K562 (cell line): ENCODE results near the gene CCDC15. TPM values are rescaled to one million over a fixed set of nuclear protein-coding genes. Genes with fewer than 3 reads are reported as not detected.

Experiments
- ATAC-seq: fragments of 200-7000 bp; cut with Tn5 transposase; 3 replicates; pipeline ENCODE4 v1.9.1; 2020; ENCODE audit warnings: moderate library complexity
- BruUV-seq: library from RNA; stranded (reverse); fragments of 400-500 nt; replicated peaks from 2 replicates; lab custom pipeline; 2021; lab: Mats Ljungman, UMichigan
- CTCF ChIA-PET: fragments of 300-600 bp; formaldehyde crosslinking; extraction: SDS; loops from one replicate; lab custom pipeline; 2021; ENCODE audit warnings: low intra/inter-chr PET ratio; lab: Yijun Ruan, JAX
- POLR2A ChIA-PET: fragments of 300-600, 350-650 bp; sonication (Branson Sonifier 250); formaldehyde crosslinking; extraction: SDS; loops from one replicate; lab custom pipeline; 2021; ENCODE audit warnings: antibody characterized with exemption, inconsistent platforms; lab: Yijun Ruan, JAX
- DNase-seq, 4 experiments: peaks; one replicate each; pipeline versions ENCODE4 v3.0.0 to v3.0.0-alpha.2; 2011 to 2018; ENCODE audit warnings: low spot score in 3 of 4, mixed read lengths in 3 of 4; ENCODE audit errors: extremely low read depth in 1 of 4
- FAIRE-seq: peaks from 2 replicates; lab custom pipeline; 2011; peaks lifted over from hg19 to GRCh38; lab: Jason Lieb, UNC
- H2AFZ ChIP-seq: 2 replicates; pipeline ENCODE4 v1.6.0; 2011; ENCODE audit warnings: low read depth, low read length, control low read depth, inconsistent platforms
- H3K27ac ChIP-seq: fragments of 200-600 bp; 3 replicates; pipeline ENCODE4 v1.8.0; 2011; ENCODE audit warnings: low read depth, mild to moderate bottlenecking, control low read depth, inconsistent platforms, low read length, moderate library complexity, mixed read lengths; ENCODE audit errors: extremely low read depth
- H3K27me3 ChIP-seq, 2 experiments: fragments of 300-600 bp in 1 of 2; 2 replicates in 1 of 2; 3 replicates in 1 of 2; pipeline versions ENCODE4 v1.6.0 to v1.8.0; 2011; ENCODE audit warnings: inconsistent platforms in 2 of 2, low read length in 2 of 2, mild to moderate bottlenecking in 1 of 2, mixed read lengths in 1 of 2, moderate library complexity in 1 of 2; ENCODE audit not compliant: control insufficient read depth in 2 of 2, insufficient read depth in 2 of 2
- H3K36me3 ChIP-seq: fragments of 300-600 bp; 3 replicates; pipeline ENCODE4 v1.8.0; 2011; ENCODE audit warnings: mild to moderate bottlenecking, low read length, inconsistent platforms; ENCODE audit not compliant: control insufficient read depth, insufficient read depth
- H3K4me1 ChIP-seq, 2 experiments: fragments of 200-600 bp in 1 of 2; replicated peaks in 1 of 2; 2 replicates in 1 of 2; 3 replicates in 1 of 2; pipeline versions ENCODE4 v1.5.1 to v1.8.0; 2011; ENCODE audit warnings: inconsistent platforms in 2 of 2, low read length in 2 of 2, mild to moderate bottlenecking in 1 of 2, mixed read lengths in 1 of 2, moderate library complexity in 1 of 2; ENCODE audit not compliant: control insufficient read depth in 2 of 2, insufficient read depth in 2 of 2
- H3K4me2 ChIP-seq: 2 replicates; pipeline ENCODE4 v1.6.1; 2011; ENCODE audit warnings: low read length, control low read depth, inconsistent platforms, mixed read lengths; ENCODE audit not compliant: insufficient read depth
- H3K4me3 ChIP-seq: fragments of 200-600 bp; sonication (generic), shearing (Covaris generic); 2 replicates; pipeline ENCODE4 v1.5.1; 2016; ENCODE audit warnings: control low read depth, inconsistent platforms
- H3K79me2 ChIP-seq: fragments of 200-600 bp; 3 replicates; pipeline ENCODE4 v1.8.0; 2011; ENCODE audit warnings: low read length, inconsistent platforms; ENCODE audit not compliant: control insufficient read depth, insufficient read depth
- H3K9ac ChIP-seq, 2 experiments: 2 replicates each; pipeline versions ENCODE4 v1.6.0 to v1.6.1; 2011; ENCODE audit warnings: low read depth in 2 of 2, low read length in 2 of 2, control low read depth in 1 of 2, inconsistent platforms in 1 of 2, mild to moderate bottlenecking in 1 of 2, mixed read lengths in 1 of 2; ENCODE audit not compliant: insufficient read depth in 1 of 2
- H3K9me1 ChIP-seq: one replicate; pipeline ENCODE4 v1.6.0; 2011; ENCODE audit warnings: inconsistent platforms, mild to moderate bottlenecking, low read length, moderate library complexity; ENCODE audit not compliant: control insufficient read depth, insufficient read depth
- H3K9me3 ChIP-seq: replicated peaks from 2 replicates; pipeline ENCODE4 v1.5.1; 2011; ENCODE audit warnings: low read depth, low read length, inconsistent platforms; ENCODE audit not compliant: control insufficient read depth, insufficient read depth
- H4K20me1 ChIP-seq: replicated peaks from 2 replicates; pipeline ENCODE4 v1.6.1; 2011; ENCODE audit warnings: low read length, inconsistent platforms, mixed read lengths; ENCODE audit not compliant: control insufficient read depth, insufficient read depth
- MXI1 ChIP-seq: IDR thresholded peaks from 2 replicates; pipeline ENCODE4 v1.6.1; 2011; ENCODE audit warnings: low read depth, mild to moderate bottlenecking, improper control_type of control experiment, low read length
- POLR2G ChIP-seq: fragments of 200-400 bp; formaldehyde crosslinking; IDR thresholded peaks from 2 replicates; pipeline ENCODE4 v1.6.1; 2017; ENCODE audit warnings: low read depth, mild to moderate bottlenecking, antibody characterized with exemption, low read length, moderate library complexity
- SIRT6 ChIP-seq: IDR thresholded peaks from one replicate; pipeline ENCODE4 v1.6.1; 2012; ENCODE audit warnings: low read depth, mild to moderate bottlenecking, control low read depth, inconsistent platforms, low read length, moderate library complexity
- TRIM24 ChIP-seq, 2 experiments: fragments of 450-650 bp; IDR thresholded peaks; 2 replicates each; pipeline ENCODE4 v1.6.1; 2016
- ZBTB8A ChIP-seq: fragments of 450-650 bp; IDR thresholded peaks from 2 replicates; pipeline ENCODE4 v1.6.1; 2018; ENCODE audit warnings: mild to moderate bottlenecking, moderate library complexity; ENCODE audit not compliant: partially characterized antibody
- ZNF232 ChIP-seq: sonication (generic); formaldehyde crosslinking; IDR thresholded peaks from 2 replicates; pipeline ENCODE4 v1.8.0; 2022; ENCODE audit warnings: mild to moderate bottlenecking, missing genetic modification reagents
- WGBS: fragments of 100-300 bp; shearing (Covaris generic); methylation state at CpG from one replicate; pipeline ENCODE4 v1.1.6; 2016; ENCODE audit warnings: low coverage, mixed read lengths; ENCODE audit not compliant: insufficient coverage; ENCODE audit errors: missing lambda C conversion rate; 5-methylcytosine and 5-hydroxymethylcytosine counted together
- in situ Hi-C: fragments of 300-500 bp; cut with MboI; formaldehyde crosslinking; loops from 4 replicates; pipeline ENCODE4 v1.15.0; 2018; ENCODE audit warnings: inconsistent platforms, mixed read lengths
- intact Hi-C: fragments of 100-400 bp; cut with micrococcal nuclease; formaldehyde crosslinking; loops from 2 replicates; pipeline ENCODE4 v1.14.2; 2022
- polyA plus RNA-seq, 8 experiments: library from polyadenylated mRNA; depleted of rRNA in 4 of 8; stranded (reverse) in 5 of 8; unstranded in 3 of 8; fragments of >200 nt; fragmentation: Nextera tagmentation in 2 of 8; fragmentation: Illumina TruSeq in 1 of 8; extraction: Ambion mirVana in 2 of 8; extraction: Trizol in 1 of 8; gene quantifications; 2 replicates each; pipeline versions ENCODE4 v1.2.1 to v1.2.3, GENCODE V29; 2011 to 2014; ENCODE audit warnings: inconsistent platforms in 1 of 8, missing spikeins in 1 of 8
- total RNA-seq, 7 experiments: library from RNA; depleted of rRNA in 6 of 7; stranded (reverse); fragments of >200 nt in 6 of 7; fragmentation: Illumina TruSeq in 2 of 7; extraction: Trizol in 2 of 7; gene quantifications; 2 replicates each; pipeline versions ENCODE4 v1.2.1 to v1.2.3, GENCODE V29; 2011 to 2021; ENCODE audit warnings: low replicate concordance in 1 of 7
- TF ChIP-seq, protein P1 (sequence below): fragments of 450-650 bp; IDR thresholded peaks from 2 replicates; pipeline ENCODE4 v1.6.1; 2016; ENCODE audit warnings: missing biosample characterization, missing genetic modification characterization
- TF ChIP-seq, protein P2 (sequence below): sonication (generic); formaldehyde crosslinking; IDR thresholded peaks from 2 replicates; pipeline ENCODE4 v1.8.0; 2023; ENCODE audit warnings: missing genetic modification reagents, mild to moderate bottlenecking, borderline replicate concordance

Gene CCDC15
- total and polyA plus RNA-seq, 9 of the 15 experiments (the other 6 are each of a cell fraction or from before 2014, with no cell fraction given): 1.9 to 9.2 (median 3.9) TPM

DNA sequence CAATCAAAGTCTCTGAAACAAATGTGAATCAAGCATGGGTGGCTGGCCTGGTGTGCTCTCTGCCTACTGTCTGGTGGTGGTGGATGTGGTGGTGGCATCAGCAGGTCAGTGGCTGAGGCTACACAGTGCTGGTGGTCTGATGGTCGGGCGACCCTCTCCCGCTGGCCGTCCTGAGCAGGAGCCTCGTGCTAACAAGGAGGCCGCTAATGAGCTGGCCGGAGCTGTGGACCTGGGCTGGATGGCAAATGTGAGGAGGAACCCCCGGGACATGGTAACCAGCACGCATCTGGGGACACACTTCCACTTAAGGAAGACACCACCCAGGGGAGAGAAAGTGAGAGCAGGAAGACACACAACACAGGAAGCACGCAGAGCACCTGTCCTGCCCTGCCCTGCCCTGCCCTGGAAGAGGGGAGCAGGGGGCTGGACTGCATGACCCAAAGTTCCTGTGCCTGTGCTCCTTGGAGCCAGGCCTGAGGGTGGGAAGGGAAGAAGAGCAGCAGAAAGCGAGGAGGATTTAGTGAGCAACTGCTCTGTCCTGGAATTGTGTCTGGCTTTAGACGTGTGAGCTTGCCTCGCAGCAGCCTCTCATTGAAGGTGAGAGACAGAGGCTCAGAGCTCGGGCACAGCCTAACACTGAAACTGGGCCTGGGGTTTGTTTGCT is 132.8 kb downstream of the CCDC15 start:
- 0 out of 2 replicates have a peak, but pooled peaks cover 3% of the 10 kb centered on the region for H4K20me1 ChIP-seq
- in situ Hi-C loops: no loop called here
- H2AFZ ChIP-seq: no peak overlapping the region
- FAIRE-seq (no peak), ATAC-seq (no peak), DNase-seq (no peak)
- no peaks in the 10 kb centered on the region for H3K9me3 ChIP-seq
- H3K4me3 ChIP-seq: no peak overlapping the region
- no peaks in the 10 kb centered on the region for H3K9me1 ChIP-seq
- no peak for TF ChIP-seq ZNF232 (CRISPR knock-in tag)
- peak; percentile 28; the same call in 1 of the 2 replicates for TF ChIP-seq POLR2G
- POLR2A ChIA-PET: no interaction called here
- WGBS: 35% methylated on average over 13 of the region's 14 CpGs
- H3K9ac ChIP-seq: 0 out of 4 replicates have a peak overlapping the region, but pooled peaks of 1 of the 2 experiments have one; percentile 61
- H3K27me3 ChIP-seq: no peaks in the 10 kb centered on the region
- no peak overlapping the region for H3K27ac ChIP-seq
- intact Hi-C loops: no loop called here
- CTCF ChIA-PET: no interaction called here
- H3K4me2 ChIP-seq: no peak overlapping the region
- H3K4me1 ChIP-seq: peaks cover 0 to 7% of the 10 kb centered on the region in 2 experiments; a peak in 2 of 5 replicates
- H3K79me2 ChIP-seq: no peaks in the 10 kb centered on the region
- BruUV-seq: no TSS peak
- no peaks in the 10 kb centered on the region for H3K36me3 ChIP-seq

DNA sequence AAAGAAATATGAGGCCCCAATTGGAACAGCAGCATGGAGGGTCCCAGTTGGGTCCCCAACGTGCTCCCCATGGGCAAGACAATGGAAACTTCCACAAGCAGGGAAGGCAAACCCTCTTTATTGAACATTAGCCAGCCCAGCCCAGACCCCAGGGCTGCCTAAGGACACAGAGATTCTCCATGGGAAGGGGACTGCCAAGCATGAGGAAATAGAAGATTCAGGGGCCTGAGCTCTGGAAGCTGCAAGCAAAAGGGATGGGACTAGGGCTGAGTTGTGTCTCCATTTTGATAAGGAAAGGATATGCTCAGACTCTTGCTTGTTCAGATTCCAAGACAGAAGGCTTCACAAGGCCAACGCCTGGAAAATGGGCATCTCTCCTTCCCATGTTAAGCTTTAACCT is 134.1 kb downstream of the CCDC15 start:
- H3K9ac ChIP-seq: no peak overlapping the region
- no peak overlapping the region for H2AFZ ChIP-seq
- 0 out of 2 replicates have a peak, but pooled peaks cover 3% of the 10 kb centered on the region for H4K20me1 ChIP-seq
- H3K4me1 ChIP-seq: peaks cover 0 to 7% of the 10 kb centered on the region in 2 experiments; a peak in 2 of 5 replicates
- BruUV-seq: no TSS peak
- no peak overlapping the region for H3K27ac ChIP-seq
- ATAC-seq (no peak), FAIRE-seq (no peak), DNase-seq (no peak)
- no peaks in the 10 kb centered on the region for H3K9me3 ChIP-seq
- H3K9me1 ChIP-seq: no peaks in the 10 kb centered on the region
- no peak overlapping the region for H3K4me3 ChIP-seq
- no peaks in the 10 kb centered on the region for H3K79me2 ChIP-seq
- CTCF ChIA-PET: no interaction called here
- in situ Hi-C loops: no loop called here
- intact Hi-C loops: no loop called here
- POLR2A ChIA-PET: interaction anchor here (0.8 to 1.2 kb wide), 2 partner anchors 10 to 315 kb away, joined by 3 read pairs; no protein-coding TSS in a partner anchor
- H3K4me2 ChIP-seq: no peak overlapping the region
- H3K36me3 ChIP-seq: no peaks in the 10 kb centered on the region
- WGBS: 19% methylated on average over 2 of the region's 2 CpGs
- no peaks in the 10 kb centered on the region for H3K27me3 ChIP-seq
- TF ChIP-seq SIRT6: no peak
- no peak for TF ChIP-seq ZBTB8A
- TF ChIP-seq, protein P1, sequence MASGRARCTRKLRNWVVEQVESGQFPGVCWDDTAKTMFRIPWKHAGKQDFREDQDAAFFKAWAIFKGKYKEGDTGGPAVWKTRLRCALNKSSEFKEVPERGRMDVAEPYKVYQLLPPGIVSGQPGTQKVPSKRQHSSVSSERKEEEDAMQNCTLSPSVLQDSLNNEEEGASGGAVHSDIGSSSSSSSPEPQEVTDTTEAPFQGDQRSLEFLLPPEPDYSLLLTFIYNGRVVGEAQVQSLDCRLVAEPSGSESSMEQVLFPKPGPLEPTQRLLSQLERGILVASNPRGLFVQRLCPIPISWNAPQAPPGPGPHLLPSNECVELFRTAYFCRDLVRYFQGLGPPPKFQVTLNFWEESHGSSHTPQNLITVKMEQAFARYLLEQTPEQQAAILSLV (tag): no peak
- no peak for TF ChIP-seq MXI1
- no peak for TF ChIP-seq TRIM24 (IDR thresholded peaks at IDR 0.05)
- TF ChIP-seq, protein P2, sequence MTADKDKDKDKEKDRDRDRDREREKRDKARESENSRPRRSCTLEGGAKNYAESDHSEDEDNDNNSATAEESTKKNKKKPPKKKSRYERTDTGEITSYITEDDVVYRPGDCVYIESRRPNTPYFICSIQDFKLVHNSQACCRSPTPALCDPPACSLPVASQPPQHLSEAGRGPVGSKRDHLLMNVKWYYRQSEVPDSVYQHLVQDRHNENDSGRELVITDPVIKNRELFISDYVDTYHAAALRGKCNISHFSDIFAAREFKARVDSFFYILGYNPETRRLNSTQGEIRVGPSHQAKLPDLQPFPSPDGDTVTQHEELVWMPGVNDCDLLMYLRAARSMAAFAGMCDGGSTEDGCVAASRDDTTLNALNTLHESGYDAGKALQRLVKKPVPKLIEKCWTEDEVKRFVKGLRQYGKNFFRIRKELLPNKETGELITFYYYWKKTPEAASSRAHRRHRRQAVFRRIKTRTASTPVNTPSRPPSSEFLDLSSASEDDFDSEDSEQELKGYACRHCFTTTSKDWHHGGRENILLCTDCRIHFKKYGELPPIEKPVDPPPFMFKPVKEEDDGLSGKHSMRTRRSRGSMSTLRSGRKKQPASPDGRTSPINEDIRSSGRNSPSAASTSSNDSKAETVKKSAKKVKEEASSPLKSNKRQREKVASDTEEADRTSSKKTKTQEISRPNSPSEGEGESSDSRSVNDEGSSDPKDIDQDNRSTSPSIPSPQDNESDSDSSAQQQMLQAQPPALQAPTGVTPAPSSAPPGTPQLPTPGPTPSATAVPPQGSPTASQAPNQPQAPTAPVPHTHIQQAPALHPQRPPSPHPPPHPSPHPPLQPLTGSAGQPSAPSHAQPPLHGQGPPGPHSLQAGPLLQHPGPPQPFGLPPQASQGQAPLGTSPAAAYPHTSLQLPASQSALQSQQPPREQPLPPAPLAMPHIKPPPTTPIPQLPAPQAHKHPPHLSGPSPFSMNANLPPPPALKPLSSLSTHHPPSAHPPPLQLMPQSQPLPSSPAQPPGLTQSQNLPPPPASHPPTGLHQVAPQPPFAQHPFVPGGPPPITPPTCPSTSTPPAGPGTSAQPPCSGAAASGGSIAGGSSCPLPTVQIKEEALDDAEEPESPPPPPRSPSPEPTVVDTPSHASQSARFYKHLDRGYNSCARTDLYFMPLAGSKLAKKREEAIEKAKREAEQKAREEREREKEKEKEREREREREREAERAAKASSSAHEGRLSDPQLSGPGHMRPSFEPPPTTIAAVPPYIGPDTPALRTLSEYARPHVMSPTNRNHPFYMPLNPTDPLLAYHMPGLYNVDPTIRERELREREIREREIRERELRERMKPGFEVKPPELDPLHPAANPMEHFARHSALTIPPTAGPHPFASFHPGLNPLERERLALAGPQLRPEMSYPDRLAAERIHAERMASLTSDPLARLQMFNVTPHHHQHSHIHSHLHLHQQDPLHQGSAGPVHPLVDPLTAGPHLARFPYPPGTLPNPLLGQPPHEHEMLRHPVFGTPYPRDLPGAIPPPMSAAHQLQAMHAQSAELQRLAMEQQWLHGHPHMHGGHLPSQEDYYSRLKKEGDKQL (CRISPR knock-in tag): no peak
